GM10266 (cell line): Measurements from ENCODE around the gene LITAF.

Experiments used
- DNase-seq: peaks from one replicate; pipeline ENCODE4 v3.0.0; 2012; ENCODE audit errors: extremely low spot score
- TF ChIP-seq, protein P1 (sequence below): IDR thresholded peaks from 2 replicates; pipeline ENCODE4 v1.5.1; 2012; ENCODE audit warnings: mild to moderate bottlenecking, low read depth; ENCODE audit not compliant: control insufficient read depth, insufficient read depth; ENCODE audit errors: missing control alignments

LITAF gene

DNA sequence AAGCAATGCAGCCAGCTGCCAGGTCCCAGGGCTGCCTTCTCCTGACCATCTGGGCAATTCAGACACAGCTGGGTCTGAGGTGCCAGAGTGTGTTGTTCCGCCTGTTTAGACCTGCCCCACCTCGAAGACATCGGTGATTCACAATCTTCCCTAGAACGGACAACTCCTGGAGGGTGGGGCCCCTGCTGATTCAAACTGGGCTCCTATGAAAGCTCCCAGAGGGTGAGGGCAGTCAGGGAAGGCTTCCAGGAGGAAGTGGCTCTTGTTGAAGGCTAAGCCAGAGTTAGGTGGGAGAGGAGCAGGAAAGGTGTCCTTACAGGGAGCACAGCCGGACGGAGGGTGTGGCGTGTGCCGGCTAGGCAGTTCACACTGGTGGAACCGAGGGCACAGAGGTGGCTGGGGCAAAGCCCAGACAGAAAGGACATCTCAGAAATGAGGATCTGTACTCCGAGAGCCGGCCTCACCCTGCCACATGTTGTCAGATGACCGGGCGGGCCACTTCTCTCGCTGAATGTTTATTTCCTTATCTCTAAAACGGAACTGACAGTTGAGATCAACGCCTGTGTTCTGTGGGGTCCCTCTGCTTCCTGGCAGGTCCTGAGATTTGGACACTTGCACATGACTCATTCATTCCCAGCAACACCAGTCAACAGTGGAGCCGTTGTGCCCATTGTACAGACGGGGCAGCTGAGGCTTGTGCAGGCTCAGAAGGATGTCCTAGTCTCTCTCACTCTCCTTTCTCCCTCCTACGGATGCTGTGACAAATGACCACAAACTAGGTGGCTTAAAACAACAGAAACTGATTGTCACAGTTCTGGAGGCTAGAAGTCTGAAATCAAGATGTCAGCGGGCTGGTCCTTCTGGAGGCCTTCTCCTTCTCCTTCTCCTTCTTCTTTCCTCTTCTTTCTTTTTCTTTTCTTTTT, 26.9 kb upstream of the LITAF start:
- TF ChIP-seq, protein P1, sequence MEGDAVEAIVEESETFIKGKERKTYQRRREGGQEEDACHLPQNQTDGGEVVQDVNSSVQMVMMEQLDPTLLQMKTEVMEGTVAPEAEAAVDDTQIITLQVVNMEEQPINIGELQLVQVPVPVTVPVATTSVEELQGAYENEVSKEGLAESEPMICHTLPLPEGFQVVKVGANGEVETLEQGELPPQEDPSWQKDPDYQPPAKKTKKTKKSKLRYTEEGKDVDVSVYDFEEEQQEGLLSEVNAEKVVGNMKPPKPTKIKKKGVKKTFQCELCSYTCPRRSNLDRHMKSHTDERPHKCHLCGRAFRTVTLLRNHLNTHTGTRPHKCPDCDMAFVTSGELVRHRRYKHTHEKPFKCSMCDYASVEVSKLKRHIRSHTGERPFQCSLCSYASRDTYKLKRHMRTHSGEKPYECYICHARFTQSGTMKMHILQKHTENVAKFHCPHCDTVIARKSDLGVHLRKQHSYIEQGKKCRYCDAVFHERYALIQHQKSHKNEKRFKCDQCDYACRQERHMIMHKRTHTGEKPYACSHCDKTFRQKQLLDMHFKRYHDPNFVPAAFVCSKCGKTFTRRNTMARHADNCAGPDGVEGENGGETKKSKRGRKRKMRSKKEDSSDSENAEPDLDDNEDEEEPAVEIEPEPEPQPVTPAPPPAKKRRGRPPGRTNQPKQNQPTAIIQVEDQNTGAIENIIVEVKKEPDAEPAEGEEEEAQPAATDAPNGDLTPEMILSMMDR, result no peak

DNA sequence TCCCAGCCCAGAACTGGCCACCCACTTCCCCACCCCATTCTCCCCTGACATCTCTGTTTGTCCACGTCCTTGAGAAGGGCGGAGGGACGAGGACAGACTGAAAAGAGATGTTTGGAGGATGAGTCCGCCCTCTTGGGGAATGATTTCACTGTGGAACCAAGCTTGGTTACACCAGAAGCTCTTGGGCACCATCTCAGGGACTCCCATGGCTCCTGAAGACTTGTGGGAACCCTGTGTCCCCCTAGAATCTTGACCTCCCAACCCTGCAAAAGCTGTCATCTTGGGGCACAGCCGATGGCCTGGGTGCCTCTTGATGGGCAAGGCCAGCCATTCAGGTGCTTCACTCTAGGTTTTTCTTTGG, 25.9 kb upstream of the LITAF start:
- no peak for DNase-seq
- TF ChIP-seq, protein P1, result no peak

More for the DNA sequence above, 26.9 kb upstream of the LITAF start:
- no peak for DNase-seq

DNA sequence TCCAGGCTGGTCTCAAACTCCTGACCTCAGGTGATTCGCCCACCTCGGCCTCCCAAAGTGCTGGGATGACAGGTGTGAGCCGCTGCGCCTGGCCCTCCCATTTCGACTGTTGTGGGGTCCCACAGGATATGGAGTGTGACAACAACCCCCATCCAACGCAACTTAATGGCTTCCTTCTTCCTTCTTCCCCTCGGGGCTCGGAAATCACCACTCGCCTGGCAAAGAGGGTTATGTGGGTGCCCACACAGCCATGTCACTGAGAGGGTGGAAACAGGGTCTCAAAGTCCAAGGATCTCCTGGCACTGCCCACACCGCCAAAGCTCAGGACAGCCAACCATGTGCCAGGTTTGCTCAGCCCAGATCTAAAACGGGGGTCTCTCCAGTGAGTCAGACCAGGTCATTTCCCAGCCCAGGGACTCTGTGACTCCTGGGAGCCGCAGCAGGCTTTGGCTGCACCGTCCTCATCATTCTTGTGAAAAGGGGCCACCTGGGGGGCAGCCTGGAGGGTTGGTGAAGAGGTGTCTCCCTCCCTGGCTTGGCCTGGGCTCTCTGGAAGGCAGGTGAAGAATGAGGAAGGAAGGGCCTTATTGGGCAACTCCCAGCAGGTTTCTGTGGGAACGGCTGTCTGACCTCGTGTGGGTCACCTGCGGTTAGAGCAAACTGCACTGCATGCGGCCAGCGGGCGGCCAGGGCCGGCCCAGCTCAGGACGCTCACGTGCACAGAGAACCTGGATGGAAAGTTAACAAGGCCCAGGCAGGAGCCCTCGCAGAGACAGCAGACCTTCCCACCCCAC, 25.3 kb upstream of the LITAF start:
- no peak for DNase-seq
- TF ChIP-seq, protein P1, result no peak

DNA sequence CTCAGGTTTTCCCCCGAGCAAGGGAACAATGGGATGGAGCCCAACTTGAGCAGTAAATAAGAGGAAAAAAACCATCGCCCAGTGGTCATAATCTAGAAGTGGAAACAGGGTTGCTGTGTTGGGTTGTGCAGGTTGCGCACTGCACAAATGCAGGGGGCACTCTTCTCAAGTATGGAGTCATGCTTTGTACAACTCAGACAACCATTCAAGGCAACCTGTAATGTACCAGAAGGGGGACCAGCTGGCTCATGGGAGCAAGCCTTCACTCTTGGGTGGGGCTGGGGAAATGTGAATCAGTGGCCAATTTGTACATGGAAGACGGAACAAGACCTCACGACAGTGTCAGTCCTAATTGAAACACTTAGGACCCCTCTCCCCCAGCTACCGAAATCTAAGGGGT, 23.9 kb upstream of the LITAF start:
- TF ChIP-seq, protein P1, result no peak
- no peak for DNase-seq

DNA sequence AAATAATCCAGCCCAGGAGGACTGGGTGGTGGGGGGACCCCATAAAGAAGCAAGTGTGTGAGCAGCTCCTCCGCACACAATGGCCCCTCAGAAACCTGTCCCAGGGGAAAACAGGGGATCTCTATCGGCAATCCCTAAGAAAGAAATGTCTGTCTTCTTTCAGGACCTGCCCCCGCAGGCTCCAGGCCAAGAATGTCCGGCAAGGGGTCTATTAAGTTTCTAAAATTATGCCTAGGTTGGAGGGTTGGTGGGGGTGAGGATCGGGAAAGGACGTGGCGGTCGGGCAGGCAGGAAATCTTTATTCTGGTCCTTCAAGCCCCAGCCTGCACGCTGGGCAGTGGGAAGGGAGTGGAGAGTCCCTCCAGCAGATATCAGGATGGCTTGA, 23.4 kb upstream of the LITAF start:
- DNase-seq, result no peak
- TF ChIP-seq, protein P1, result no peak

DNA sequence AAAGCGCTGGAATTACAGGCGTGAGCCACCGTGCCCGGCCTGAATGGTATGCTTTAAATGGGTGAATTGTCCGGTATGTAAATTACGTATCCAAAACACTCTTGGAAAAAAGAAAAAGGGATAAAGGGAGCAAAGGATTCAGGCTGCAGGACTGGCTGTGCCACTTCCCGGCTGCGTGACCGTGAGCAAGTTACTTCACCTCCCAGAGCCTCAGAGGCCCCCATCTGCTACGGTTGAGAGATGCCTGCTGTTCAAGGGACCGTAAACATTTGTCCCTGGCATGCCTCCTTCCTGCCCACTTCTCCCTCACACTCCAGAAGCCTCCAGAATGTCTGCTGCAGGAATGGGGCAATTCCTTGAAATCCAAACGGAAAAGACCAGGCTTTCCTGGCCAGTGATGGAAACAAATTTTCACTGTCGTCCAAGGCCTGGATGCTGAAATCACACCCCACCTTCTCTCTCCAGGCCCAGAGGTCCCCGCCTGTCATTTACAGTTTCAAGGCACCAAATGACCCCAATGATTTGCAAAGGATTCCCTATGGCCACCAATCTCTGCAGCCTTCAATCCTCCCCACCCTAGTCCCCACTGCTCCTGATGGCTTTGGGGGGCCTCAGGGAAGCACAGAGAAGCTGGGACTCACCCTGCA, 22.9 kb upstream of the LITAF start:
- DNase-seq, result no peak
- TF ChIP-seq, protein P1, result no peak

DNA sequence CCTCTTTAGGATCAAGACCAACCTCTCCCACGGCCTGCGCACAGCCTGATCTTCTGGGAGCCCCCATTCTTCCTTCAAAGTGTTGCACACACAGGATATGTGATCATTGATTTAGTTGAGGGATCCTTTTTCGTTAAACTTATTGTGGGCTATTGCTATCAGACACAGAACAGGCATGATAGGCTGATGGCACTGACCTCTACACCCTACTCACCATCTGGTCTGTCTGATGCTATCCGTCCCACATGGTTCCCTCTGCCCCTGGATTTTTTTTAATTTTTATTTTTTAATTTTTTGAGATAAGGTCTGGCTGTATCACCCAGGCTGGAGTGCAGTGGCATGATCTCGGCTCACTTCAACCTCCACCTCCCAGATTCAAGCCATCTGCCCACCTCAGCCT, 19.2 kb upstream of the LITAF start:
- DNase-seq, result no peak
- TF ChIP-seq, protein P1, result no peak
